ENCODE measurements around the gene SLC25A22. TPM values are rescaled to one million over a fixed set of nuclear protein-coding genes. Genes with fewer than 3 reads are reported as not detected.

The SLC25A22 gene
- total and polyA plus RNA-seq, 9 donors, result 0.42 to 23.3 (median 15.5) TPM

GRCh38 chr11:789943-790342, 8.1 kb downstream of the SLC25A22 start, which contains the start of gene CEND1:
TSS of gene CEND1 (minus strand) at chr11:790090. CDS start at chr11:788576, 1,514 bp downstream.
- H3K27me3 ChIP-seq, result no peaks in the 10 kb centered on the region
- no peak within 1 kb of the TSS for H3K27ac ChIP-seq
- WGBS, 3 donors, result 2 to 3% (median 3%) methylated on average over 21 to 44 of the region's 44 CpGs
- H3K9me3 ChIP-seq, result no peaks in the 10 kb centered on the region
- intact Hi-C loops (cut with DNase I), result no loop called here
- no peak for DNase-seq
- no peak for TF ChIP-seq CTCF (IDR thresholded peaks at IDR 0.05)
- no peak for TF ChIP-seq POLR2A (IDR thresholded peaks at IDR 0.05)
- no peak for TF ChIP-seq EP300 (IDR thresholded peaks at IDR 0.05)
- H3K4me1 ChIP-seq (ENCODE audit: insufficient read depth), result peaks cover 2% of the 10 kb centered on the region
- H3K4me3 ChIP-seq, result no peak within 1 kb of the TSS
- no peaks in the 10 kb centered on the region for H3K36me3 ChIP-seq

DNA sequence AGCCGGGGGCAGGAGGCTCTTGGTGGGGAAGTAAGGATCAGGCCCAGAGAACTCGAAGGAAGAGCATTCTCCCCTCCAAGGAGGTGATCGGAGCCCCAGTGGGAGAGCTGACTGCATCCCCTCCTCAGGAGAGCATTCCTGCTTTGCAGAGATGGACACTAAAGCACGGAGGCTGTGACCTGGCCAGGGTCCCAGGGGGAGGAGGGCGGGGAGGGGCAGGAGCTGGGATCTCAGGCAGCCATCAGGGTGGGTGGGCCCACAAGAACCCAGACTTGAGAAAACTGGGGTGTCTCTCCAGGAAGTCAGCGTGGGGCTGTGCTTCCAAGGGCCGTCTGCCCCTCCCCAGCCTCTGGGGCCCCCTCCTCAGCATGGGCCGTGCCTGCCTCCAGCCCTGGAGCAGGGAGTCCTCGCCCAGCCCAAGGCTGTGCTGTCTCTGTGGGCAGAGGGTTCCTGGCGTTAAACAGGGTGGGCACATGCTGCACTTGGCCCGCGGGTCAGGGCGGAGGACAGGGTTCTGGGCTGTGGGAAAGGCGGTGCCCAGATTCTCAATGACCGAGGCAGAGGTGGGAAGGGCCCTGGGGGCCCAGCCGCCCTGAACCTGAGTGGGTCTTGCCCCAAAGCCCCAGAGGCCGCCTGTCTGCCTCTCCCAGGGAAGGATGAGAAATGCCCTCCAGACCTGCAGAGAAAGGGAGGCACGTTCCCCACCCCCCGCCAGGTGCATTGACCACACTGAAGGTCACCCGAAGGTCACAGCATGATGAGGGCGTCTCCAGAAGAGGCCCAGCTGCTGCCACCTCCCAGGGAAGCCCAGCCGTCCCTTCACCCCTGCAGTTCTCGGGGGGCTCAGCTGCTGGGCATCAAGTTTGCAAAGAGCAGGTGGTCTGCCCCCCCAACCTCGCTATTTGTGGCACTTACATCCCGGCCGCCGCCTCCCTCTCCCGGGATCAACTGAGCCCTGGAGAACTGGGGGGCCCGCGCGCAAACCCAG, 8.8 kb downstream of the SLC25A22 start:
- H3K36me3 ChIP-seq, result no peaks in the 10 kb centered on the region
- 12 to 14% (median 13%) methylated on average over 21 to 31 of the region's 31 CpGs for WGBS, 3 donors
- TF ChIP-seq POLR2A (IDR thresholded peaks at IDR 0.05) (no peak), EP300 (IDR thresholded peaks at IDR 0.05) (no peak), CTCF (IDR thresholded peaks at IDR 0.05) (no peak)
- H3K4me3 ChIP-seq, result no peak overlapping the region
- H3K4me1 ChIP-seq (ENCODE audit: insufficient read depth), result no peaks in the 10 kb centered on the region
- no peaks in the 10 kb centered on the region for H3K9me3 ChIP-seq
- no peak overlapping the region for H3K27ac ChIP-seq
- no peaks in the 10 kb centered on the region for H3K27me3 ChIP-seq
- intact Hi-C loops (cut with DNase I), result no loop called here
- DNase-seq, result no peak

- no peak for TF ChIP-seq CTCF (IDR thresholded peaks at IDR 0.05)
- TF ChIP-seq EP300 (IDR thresholded peaks at IDR 0.05), result no peak
- TF ChIP-seq POLR2A (IDR thresholded peaks at IDR 0.05), result no peak
- no peaks in the 10 kb centered on the region for H3K27me3 ChIP-seq
- no peaks in the 10 kb centered on the region for H3K9me3 ChIP-seq
- intact Hi-C loops (cut with DNase I), result no loop called here
- H3K4me3 ChIP-seq, result no peak overlapping the region
- no peaks in the 10 kb centered on the region for H3K4me1 ChIP-seq (ENCODE audit: insufficient read depth)
- no peak for DNase-seq
- H3K36me3 ChIP-seq, result no peaks in the 10 kb centered on the region
- WGBS, 3 donors, result 34 to 51% (median 37%) methylated on average over 24 to 28 of the region's 28 CpGs
- H3K27ac ChIP-seq, result no peak overlapping the region
Observed at GRCh38 chr11:788009-788640, 10.0 kb downstream of the SLC25A22 start.

GRCh38 chr11:787084-787675, 10.9 kb downstream of the SLC25A22 start:
- H3K9me3 ChIP-seq, result no peaks in the 10 kb centered on the region
- WGBS, 3 donors, result 76 to 80% (median 77%) methylated on average over 22 to 24 of the region's 24 CpGs
- H3K4me1 ChIP-seq (ENCODE audit: insufficient read depth), result no peaks in the 10 kb centered on the region
- no peaks in the 10 kb centered on the region for H3K27me3 ChIP-seq
- H3K27ac ChIP-seq, result no peak overlapping the region
- intact Hi-C loops (cut with DNase I), result no loop called here
- TF ChIP-seq CTCF (IDR thresholded peaks at IDR 0.05), result no peak
- TF ChIP-seq POLR2A (IDR thresholded peaks at IDR 0.05), result no peak
- TF ChIP-seq EP300 (IDR thresholded peaks at IDR 0.05), result no peak
- no peaks in the 10 kb centered on the region for H3K36me3 ChIP-seq
- H3K4me3 ChIP-seq, result no peak overlapping the region
- DNase-seq, result no peak
